Measurements from ENCODE around the gene BRMS1L. TPM values are rescaled to one million over a fixed set of nuclear protein-coding genes. Genes with fewer than 3 reads are reported as not detected.

Gene BRMS1L
- total RNA-seq, 6 experiments from 2014 or later, result 2.3 to 6.2 (median 3.3) TPM

DNA sequence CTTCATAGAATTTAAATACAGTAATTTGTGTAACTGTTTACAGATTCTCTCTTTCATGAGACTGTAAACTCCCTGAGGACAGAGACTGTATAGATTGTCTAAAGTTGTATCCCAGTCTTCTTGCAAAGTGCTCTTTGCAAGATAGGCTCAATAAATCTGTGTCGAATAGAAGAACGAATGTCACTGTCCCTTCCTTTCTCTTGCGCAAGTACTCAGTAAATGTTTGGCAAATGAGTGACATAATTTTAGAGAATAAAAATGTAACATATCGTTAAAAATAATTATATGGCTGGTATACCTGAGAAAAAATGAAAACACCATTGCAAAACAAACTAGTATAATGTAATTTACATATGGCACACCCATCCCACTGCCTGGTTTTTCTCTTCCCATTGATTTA is 15.2 kb upstream of the BRMS1L start:
- no peaks in the 10 kb centered on the region for H3K27me3 ChIP-seq
- no peaks in the 10 kb centered on the region for H3K9me3 ChIP-seq
- peaks cover 0 to 21% (median 0%) of the 10 kb centered on the region in 4 donors for H3K4me1 ChIP-seq
- intact Hi-C loops (cut with DNase I), result no loop called here
- H3K36me3 ChIP-seq, result no peaks in the 10 kb centered on the region
- WGBS (ENCODE audit: insufficient coverage, low coverage, low lambda C conversion rate, missing lambda C conversion rate), result 39% methylated on average over 4 of the region's 4 CpGs
- no peak overlapping the region for H3K27ac ChIP-seq
- no peak overlapping the region for H3K4me3 ChIP-seq
- no peak for TF ChIP-seq CTCF (IDR thresholded peaks at IDR 0.05)
- no peak for TF ChIP-seq POLR2A (IDR thresholded peaks at IDR 0.05)
- no peak for ATAC-seq
- no peak for DNase-seq

DNA sequence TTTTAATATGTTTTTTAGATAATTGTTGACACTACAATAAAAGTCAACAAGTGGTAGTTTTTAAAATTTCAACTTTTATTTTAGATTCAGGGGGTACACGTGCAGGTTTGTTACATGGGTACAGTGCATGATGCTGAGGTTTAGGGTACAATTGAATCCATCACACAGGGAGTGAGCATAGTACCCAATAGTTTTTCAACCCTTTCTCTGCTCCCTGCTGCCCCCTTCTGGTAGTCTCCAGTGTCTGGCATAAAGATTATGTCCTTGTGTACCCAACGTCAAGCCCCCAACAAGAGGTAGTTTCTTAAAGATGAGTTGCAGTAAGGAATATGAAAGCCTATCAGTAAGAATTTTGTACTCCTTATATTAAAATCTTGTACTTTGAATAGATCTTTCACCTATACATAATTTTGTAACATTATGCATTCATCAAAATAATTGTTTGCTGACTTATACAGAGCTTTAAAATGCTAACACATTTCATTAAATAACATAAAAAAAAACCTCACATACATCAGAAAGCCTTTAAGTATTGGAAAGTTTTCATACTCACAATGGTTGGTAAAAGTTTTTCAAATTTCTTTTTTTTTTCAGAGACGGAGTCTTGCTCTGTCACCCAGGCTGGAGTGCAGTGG is 11.7 kb upstream of the BRMS1L start:
- H3K27me3 ChIP-seq, result no peaks in the 10 kb centered on the region
- WGBS (ENCODE audit: insufficient coverage, low coverage, low lambda C conversion rate, missing lambda C conversion rate), result 24% methylated on average over 3 of the region's 3 CpGs

GRCh38 chr14:35818346-35819115 is 7.6 kb upstream of the BRMS1L start:
- peak; percentile 84 to 91 (median 89) for ATAC-seq
- no peaks in the 10 kb centered on the region for H3K36me3 ChIP-seq
- no peaks in the 10 kb centered on the region for H3K9me3 ChIP-seq
- no peaks in the 10 kb centered on the region for H3K27me3 ChIP-seq
- no peak overlapping the region for H3K27ac ChIP-seq
- intact Hi-C loops (cut with DNase I), result no loop called here
- no peaks in the 10 kb centered on the region for H3K4me1 ChIP-seq
- H3K4me3 ChIP-seq, result no peak overlapping the region
- no peak for DNase-seq
- TF ChIP-seq CTCF (IDR thresholded peaks at IDR 0.05) (peak; percentile 61 to 74 (median 70)), POLR2A (IDR thresholded peaks at IDR 0.05) (no peak)
- 47% methylated on average over 11 of the region's 13 CpGs for WGBS (ENCODE audit: insufficient coverage, low coverage, low lambda C conversion rate, missing lambda C conversion rate)

More for the DNA sequence above, 11.7 kb upstream of the BRMS1L start:
- Histone ChIP-seq H3K27ac (no peak overlapping the region), H3K4me1 (no peaks in the 10 kb centered on the region), H3K36me3 (no peaks in the 10 kb centered on the region), H3K9me3 (no peaks in the 10 kb centered on the region), H3K4me3 (no peak overlapping the region)
- ATAC-seq (peak; percentile 82 to 88 (median 83)), DNase-seq (peak in 2 of 3 donors; percentile 39 to 63)
- intact Hi-C loops (cut with DNase I), result no loop called here
- TF ChIP-seq CTCF (IDR thresholded peaks at IDR 0.05), result peak; percentile 53 to 84 (median 78)
- TF ChIP-seq POLR2A (IDR thresholded peaks at IDR 0.05), result no peak

- ATAC-seq (no peak), DNase-seq (no peak)
- WGBS (ENCODE audit: insufficient coverage, low coverage, low lambda C conversion rate, missing lambda C conversion rate), result 91% methylated on average over 17 of the region's 32 CpGs
- H3K36me3 ChIP-seq, result no peaks in the 10 kb centered on the region
- intact Hi-C loops (cut with DNase I), result no loop called here
- no peaks in the 10 kb centered on the region for H3K4me1 ChIP-seq
- no peak for TF ChIP-seq POLR2A (IDR thresholded peaks at IDR 0.05)
- no peak for TF ChIP-seq CTCF (IDR thresholded peaks at IDR 0.05)
- H3K4me3 ChIP-seq, result no peak overlapping the region
- no peaks in the 10 kb centered on the region for H3K9me3 ChIP-seq
- H3K27ac ChIP-seq, result no peak overlapping the region
- H3K27me3 ChIP-seq, result no peaks in the 10 kb centered on the region
Measured at GRCh38 chr14:35819591-35820540, 6.3 kb upstream of the BRMS1L start.

Measured in right lobe of liver (tissue), 6 donors.